DND-41 (cell line): ENCODE results near the gene RABGAP1L.
"Not testable (repeated sequence)": the region's sequence is repeated elsewhere in the genome, so short reads cannot be mapped to it uniquely, and the experiment has no call there.

Source experiments
- EZH2 ChIP-seq: IDR thresholded peaks from 3 replicates; pipeline ENCODE4 v1.6.1; 2012; ENCODE audit warnings: borderline replicate concordance, low read depth, mild to moderate bottlenecking, moderate library complexity, low read length, inconsistent platforms; ENCODE audit not compliant: severe bottlenecking
- TF ChIP-seq, protein P1 (sequence below): IDR thresholded peaks from 2 replicates; pipeline ENCODE4 v1.5.1; 2012; ENCODE audit warnings: borderline replicate concordance, low read length, moderate library complexity, mild to moderate bottlenecking; ENCODE audit not compliant: poor library complexity, severe bottlenecking; ENCODE audit errors: extremely low read depth

DNA sequence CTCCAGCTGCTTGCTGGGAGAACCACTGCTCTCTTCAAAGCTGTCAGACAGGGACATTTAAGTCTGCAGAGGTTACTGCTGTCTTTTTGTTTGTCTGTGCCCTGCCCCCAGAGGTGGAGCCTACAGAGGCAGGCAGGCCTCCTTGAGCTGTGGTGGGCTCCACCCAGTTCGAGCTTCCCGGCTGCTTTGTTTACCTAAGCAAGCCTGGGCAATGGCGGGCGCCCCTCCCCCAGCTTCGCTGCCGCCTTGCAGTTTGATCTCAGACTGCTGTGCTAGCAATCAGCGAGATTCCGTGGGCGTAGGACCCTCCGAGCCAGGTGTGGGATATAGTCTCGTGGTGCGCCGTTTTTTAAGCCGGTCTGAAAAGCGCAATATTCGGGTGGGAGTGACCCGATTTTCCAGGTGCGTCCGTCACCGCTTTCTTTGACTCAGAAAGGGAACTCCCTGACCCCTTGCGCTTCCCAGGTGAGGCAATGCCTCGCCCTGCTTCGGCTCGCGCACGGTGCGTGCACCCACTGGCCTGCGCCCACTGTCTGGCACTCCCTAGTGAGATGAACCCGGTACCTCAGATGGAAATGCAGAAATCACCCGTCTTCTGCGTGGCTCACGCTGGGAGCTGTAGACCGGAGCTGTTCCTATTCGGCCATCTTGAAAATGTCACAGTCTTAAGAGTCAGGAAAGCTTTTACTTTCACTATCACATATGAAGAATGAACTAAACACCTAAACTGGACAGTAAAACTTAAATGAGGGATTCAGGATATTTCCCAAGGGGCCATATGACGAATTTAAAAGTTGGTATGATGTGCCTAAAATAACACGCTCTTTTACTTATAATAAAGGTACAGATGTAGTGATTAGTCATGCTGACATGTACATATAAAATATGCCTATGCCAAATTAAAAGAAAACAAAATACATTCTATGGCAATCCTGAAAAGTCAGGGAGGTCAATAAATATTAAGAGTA lies 689.6 kb downstream of the RABGAP1L start:
- TF ChIP-seq, protein P1, sequence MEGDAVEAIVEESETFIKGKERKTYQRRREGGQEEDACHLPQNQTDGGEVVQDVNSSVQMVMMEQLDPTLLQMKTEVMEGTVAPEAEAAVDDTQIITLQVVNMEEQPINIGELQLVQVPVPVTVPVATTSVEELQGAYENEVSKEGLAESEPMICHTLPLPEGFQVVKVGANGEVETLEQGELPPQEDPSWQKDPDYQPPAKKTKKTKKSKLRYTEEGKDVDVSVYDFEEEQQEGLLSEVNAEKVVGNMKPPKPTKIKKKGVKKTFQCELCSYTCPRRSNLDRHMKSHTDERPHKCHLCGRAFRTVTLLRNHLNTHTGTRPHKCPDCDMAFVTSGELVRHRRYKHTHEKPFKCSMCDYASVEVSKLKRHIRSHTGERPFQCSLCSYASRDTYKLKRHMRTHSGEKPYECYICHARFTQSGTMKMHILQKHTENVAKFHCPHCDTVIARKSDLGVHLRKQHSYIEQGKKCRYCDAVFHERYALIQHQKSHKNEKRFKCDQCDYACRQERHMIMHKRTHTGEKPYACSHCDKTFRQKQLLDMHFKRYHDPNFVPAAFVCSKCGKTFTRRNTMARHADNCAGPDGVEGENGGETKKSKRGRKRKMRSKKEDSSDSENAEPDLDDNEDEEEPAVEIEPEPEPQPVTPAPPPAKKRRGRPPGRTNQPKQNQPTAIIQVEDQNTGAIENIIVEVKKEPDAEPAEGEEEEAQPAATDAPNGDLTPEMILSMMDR, result not testable (repeated sequence)
- not testable (repeated sequence) for TF ChIP-seq EZH2
